PC-3 (cell line): Measurements from ENCODE around the gene SAE1.

Experiments used
- EZH2 ChIP-seq: fragments of 300-600 bp; sonication (generic); IDR thresholded peaks from one replicate; pipeline ENCODE4 v1.6.1; 2017; ENCODE audit warnings: antibody characterized with exemption, mild to moderate bottlenecking, low read length; ENCODE audit not compliant: unreplicated experiment
- EZH2phosphoT487 ChIP-seq: fragments of 300-600 bp; sonication (generic); IDR thresholded peaks from 2 replicates; pipeline ENCODE4 v1.6.1; 2018; ENCODE audit warnings: mild to moderate bottlenecking, antibody characterized with exemption, low read length, borderline replicate concordance
- TF ChIP-seq, protein P1 (sequence below): fragments of 300-600 bp; sonication (generic); conservative IDR thresholded peaks from 2 replicates; pipeline ENCODE4 v1.5.1; 2017; ENCODE audit warnings: antibody characterized with exemption, low read depth, mild to moderate bottlenecking, low read length

DNA sequence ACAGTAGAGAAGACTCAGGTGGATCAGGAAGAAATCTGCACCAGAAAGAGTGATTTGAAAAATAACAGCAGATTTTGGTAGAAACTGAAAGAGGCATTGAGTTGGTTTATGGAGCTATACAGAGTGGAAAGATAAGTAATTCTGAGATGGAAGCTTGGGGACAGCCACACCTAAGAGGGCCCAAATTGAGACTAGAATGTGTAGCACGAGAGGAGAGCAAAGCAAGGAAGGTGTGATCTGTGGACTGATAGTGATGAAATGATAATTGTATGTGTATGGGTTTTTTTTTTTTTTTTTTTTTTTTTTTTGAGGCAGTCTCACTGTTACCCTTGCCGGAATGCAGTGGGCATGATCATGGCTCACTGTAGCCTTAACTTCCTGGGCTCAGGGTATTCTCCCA lies 16.3 kb downstream of the SAE1 start:
- no peak for TF ChIP-seq EZH2phosphoT487
- TF ChIP-seq, protein P1, sequence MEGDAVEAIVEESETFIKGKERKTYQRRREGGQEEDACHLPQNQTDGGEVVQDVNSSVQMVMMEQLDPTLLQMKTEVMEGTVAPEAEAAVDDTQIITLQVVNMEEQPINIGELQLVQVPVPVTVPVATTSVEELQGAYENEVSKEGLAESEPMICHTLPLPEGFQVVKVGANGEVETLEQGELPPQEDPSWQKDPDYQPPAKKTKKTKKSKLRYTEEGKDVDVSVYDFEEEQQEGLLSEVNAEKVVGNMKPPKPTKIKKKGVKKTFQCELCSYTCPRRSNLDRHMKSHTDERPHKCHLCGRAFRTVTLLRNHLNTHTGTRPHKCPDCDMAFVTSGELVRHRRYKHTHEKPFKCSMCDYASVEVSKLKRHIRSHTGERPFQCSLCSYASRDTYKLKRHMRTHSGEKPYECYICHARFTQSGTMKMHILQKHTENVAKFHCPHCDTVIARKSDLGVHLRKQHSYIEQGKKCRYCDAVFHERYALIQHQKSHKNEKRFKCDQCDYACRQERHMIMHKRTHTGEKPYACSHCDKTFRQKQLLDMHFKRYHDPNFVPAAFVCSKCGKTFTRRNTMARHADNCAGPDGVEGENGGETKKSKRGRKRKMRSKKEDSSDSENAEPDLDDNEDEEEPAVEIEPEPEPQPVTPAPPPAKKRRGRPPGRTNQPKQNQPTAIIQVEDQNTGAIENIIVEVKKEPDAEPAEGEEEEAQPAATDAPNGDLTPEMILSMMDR = no peak
- TF ChIP-seq EZH2 = no peak
